ENCODE results near the gene PASK. TPM values are rescaled to one million over a fixed set of nuclear protein-coding genes. Genes with fewer than 3 reads are reported as not detected.

The PASK gene
- total RNA-seq, 5 donors from 2014 or later (not counting 1 experiment from before 2014, with no cell fraction given): 80.5 to 272 (median 167) TPM

- DNase-seq (peak in 3 of 35 experiments; percentile 1 to 16 (median 8)), ATAC-seq (replicated peaks in 1 of 4) (no peak)
- peaks cover 42 to 54% (median 49%) of the 10 kb centered on the region in 3 donors for H3K4me1 Mint-ChIP-seq
- ChIA-PET CTCF (interaction anchor here in 1 of 2 donors (0.6 to 2.1 kb wide), 4 partner anchors 55 to 93 kb away, joined by 3 to 31 read pairs (median 4); no protein-coding TSS in a partner anchor), POLR2A (no interaction called here)
- WGBS (ENCODE audit: insufficient coverage): 21% methylated on average over 25 of the region's 37 CpGs
- Histone ChIP-seq H3K9me3 (no peaks in the 10 kb centered on the region), H3K4me3 (ENCODE audit: control insufficient read depth in 1 of 2, extremely low read depth in 1 of 2, low read length in 1 of 2) (peak overlapping the region; percentile 86 to 92), H3K36me3 (ENCODE audit: control insufficient read depth in 2 of 2, extremely low read depth in 1 of 2, insufficient read depth in 1 of 2, low read length in 1 of 2) (peaks cover 0 to 21% of the 10 kb centered on the region in 2 donors), H3K4me1 (ENCODE audit: control insufficient read depth in 1 of 2, extremely low read depth in 1 of 2, insufficient read depth in 2 of 2, low read length in 2 of 2) (peaks cover 9 to 22% of the 10 kb centered on the region in 2 experiments), H3K27me3 (replicated peaks in 1 of 2; ENCODE audit: control insufficient read depth in 2 of 2, extremely low read depth in 1 of 2, insufficient read depth in 2 of 2, low read length in 1 of 2) (no peaks in the 10 kb centered on the region), H3K27ac (ENCODE audit: low read length) (no peak overlapping the region)
- H3K9me3 Mint-ChIP-seq: no peaks in the 10 kb centered on the region
- no peaks in the 10 kb centered on the region for H3K27me3 Mint-ChIP-seq
- H3K36me3 Mint-ChIP-seq: peaks cover 6% of the 10 kb centered on the region
- peak overlapping the region; percentile 97 to 100 (median 99) for H3K4me3 Mint-ChIP-seq
- peak overlapping the region; percentile 93 to 95 for H3K27ac Mint-ChIP-seq
These were observed 1.6 kb upstream of the PASK start for GRCh38 chr2:241150660-241151530.

- WGBS (ENCODE audit: insufficient coverage): 0% methylated on average over 73 of the region's 73 CpGs
- Mint-ChIP-seq H3K27ac (peak within 1 kb of the TSS; percentile 93 to 95), H3K27me3 (no peaks in the 10 kb centered on the region), H3K9me3 (no peaks in the 10 kb centered on the region), H3K4me3 (peak within 1 kb of the TSS; percentile 97 to 100 (median 99)), H3K36me3 (peaks cover 5% of the 10 kb centered on the region), H3K4me1 (peaks cover 42 to 52% (median 50%) of the 10 kb centered on the region in 3 donors)
- DNase-seq (peak; percentile 87 to 97 (median 95)), ATAC-seq (replicated peaks in 1 of 4) (peak; percentile 81 to 83 (median 82))
- peak within 1 kb of the TSS; percentile 86 to 92 for H3K4me3 ChIP-seq (ENCODE audit: control insufficient read depth in 1 of 2, extremely low read depth in 1 of 2, low read length in 1 of 2)
- ChIA-PET CTCF (interaction anchor here (0.6 to 2.1 kb wide), 11 partner anchors 26 to 636 kb away, joined by 3 to 31 read pairs (median 5); no protein-coding TSS in a partner anchor), POLR2A (interaction anchor here (0.5 to 1.0 kb wide), 6 partner anchors 18 to 146 kb away, joined by 3 to 4 read pairs (median 3); no protein-coding TSS in a partner anchor)
- H3K27ac ChIP-seq (ENCODE audit: low read length): peak within 1 kb of the TSS; percentile 44
- peaks cover 9 to 22% of the 10 kb centered on the region in 2 experiments for H3K4me1 ChIP-seq (ENCODE audit: control insufficient read depth in 1 of 2, extremely low read depth in 1 of 2, insufficient read depth in 2 of 2, low read length in 2 of 2)
- peaks cover 0 to 18% of the 10 kb centered on the region in 2 donors for H3K36me3 ChIP-seq (ENCODE audit: control insufficient read depth in 2 of 2, extremely low read depth in 1 of 2, insufficient read depth in 1 of 2, low read length in 1 of 2)
- H3K9me3 ChIP-seq: no peaks in the 10 kb centered on the region
- H3K27me3 ChIP-seq (replicated peaks in 1 of 2; ENCODE audit: control insufficient read depth in 2 of 2, extremely low read depth in 1 of 2, insufficient read depth in 2 of 2, low read length in 1 of 2): no peaks in the 10 kb centered on the region
These were observed 820 bp upstream of the PASK start, which contains the start of gene PPP1R7 for GRCh38 chr2:241149925-241150659. PPP1R7 (plus strand) TSS chr2:241150467; CDS start chr2:241150496, 29 bp downstream.

- Histone ChIP-seq H3K27ac (ENCODE audit: low read length) (peak overlapping the region; percentile 44), H3K4me3 (ENCODE audit: control insufficient read depth in 1 of 2, extremely low read depth in 1 of 2, low read length in 1 of 2) (peak overlapping the region; percentile 86 to 92), H3K9me3 (no peaks in the 10 kb centered on the region), H3K27me3 (replicated peaks in 1 of 2; ENCODE audit: control insufficient read depth in 2 of 2, extremely low read depth in 1 of 2, insufficient read depth in 2 of 2, low read length in 1 of 2) (no peaks in the 10 kb centered on the region), H3K4me1 (ENCODE audit: control insufficient read depth in 1 of 2, extremely low read depth in 1 of 2, insufficient read depth in 2 of 2, low read length in 2 of 2) (peaks cover 9 to 22% of the 10 kb centered on the region in 2 experiments), H3K36me3 (ENCODE audit: control insufficient read depth in 2 of 2, extremely low read depth in 1 of 2, insufficient read depth in 1 of 2, low read length in 1 of 2) (peaks cover 0 to 13% of the 10 kb centered on the region in 2 donors)
- Mint-ChIP-seq H3K27me3 (no peaks in the 10 kb centered on the region), H3K9me3 (no peaks in the 10 kb centered on the region), H3K4me1 (peaks cover 42 to 54% (median 51%) of the 10 kb centered on the region in 3 donors), H3K36me3 (peaks cover 5% of the 10 kb centered on the region), H3K4me3 (peak overlapping the region; percentile 97 to 100 (median 99)), H3K27ac (peak overlapping the region; percentile 84 to 85)
- ATAC-seq (replicated peaks in 1 of 4) (no peak), DNase-seq (no peak)
- under 1% methylated on average over 23 of the region's 23 CpGs for WGBS (ENCODE audit: insufficient coverage)
- POLR2A ChIA-PET: interaction anchor here (0.5 to 1.0 kb wide), 6 partner anchors 18 to 147 kb away, joined by 3 to 4 read pairs (median 3); no protein-coding TSS in a partner anchor
- CTCF ChIA-PET: interaction anchor here (0.6 to 2.1 kb wide), 8 partner anchors 26 to 636 kb away, joined by 3 to 31 read pairs (median 5); no protein-coding TSS in a partner anchor
These were observed 328 bp upstream of the PASK start for GRCh38 chr2:241149675-241149924.

GRCh38 chr2:241148239-241148638 is 1.0 kb downstream of the PASK start:
- Histone ChIP-seq H3K27ac (ENCODE audit: low read length) (no peak overlapping the region), H3K27me3 (replicated peaks in 1 of 2; ENCODE audit: control insufficient read depth in 2 of 2, extremely low read depth in 1 of 2, insufficient read depth in 2 of 2, low read length in 1 of 2) (no peaks in the 10 kb centered on the region), H3K36me3 (ENCODE audit: control insufficient read depth in 2 of 2, extremely low read depth in 1 of 2, insufficient read depth in 1 of 2, low read length in 1 of 2) (peaks cover 5 to 7% of the 10 kb centered on the region in 2 donors), H3K9me3 (no peaks in the 10 kb centered on the region), H3K4me1 (ENCODE audit: control insufficient read depth in 1 of 2, extremely low read depth in 1 of 2, insufficient read depth in 2 of 2, low read length in 2 of 2) (peaks cover 9 to 22% of the 10 kb centered on the region in 2 experiments), H3K4me3 (ENCODE audit: control insufficient read depth in 1 of 2, extremely low read depth in 1 of 2, low read length in 1 of 2) (peak overlapping the region in 1 of 2 donors; percentile 86)
- ChIA-PET CTCF (interaction anchor here in 1 of 2 donors (1.7 kb wide), 1 partner anchor 634 kb away, joined by 5 read pairs; no protein-coding TSS in a partner anchor), POLR2A (interaction anchor here in 1 of 2 donors (0.6 kb wide), 1 partner anchor 475 kb away, joined by 5 read pairs; no protein-coding TSS in a partner anchor)
- Mint-ChIP-seq H3K27me3 (no peaks in the 10 kb centered on the region), H3K9me3 (no peaks in the 10 kb centered on the region), H3K4me3 (peak overlapping the region; percentile 86 to 100 (median 95)), H3K36me3 (peaks cover 5% of the 10 kb centered on the region), H3K27ac (peak overlapping the region; percentile 60 to 64), H3K4me1 (peaks cover 38 to 54% (median 46%) of the 10 kb centered on the region in 3 donors)
- DNase-seq (no peak), ATAC-seq (replicated peaks in 1 of 4) (no peak)
- WGBS (ENCODE audit: insufficient coverage): 87% methylated on average over 3 of the region's 4 CpGs

GRCh38 chr2:241147336-241147735 is 1.9 kb downstream of the PASK start:
- no peaks in the 10 kb centered on the region for H3K9me3 ChIP-seq
- Mint-ChIP-seq H3K4me3 (peak overlapping the region in 2 of 3 donors; percentile 95 to 100), H3K36me3 (peaks cover 6% of the 10 kb centered on the region), H3K9me3 (no peaks in the 10 kb centered on the region), H3K27ac (no peak overlapping the region), H3K27me3 (no peaks in the 10 kb centered on the region), H3K4me1 (peaks cover 34 to 54% (median 41%) of the 10 kb centered on the region in 3 donors)
- no peak overlapping the region for H3K4me3 ChIP-seq (ENCODE audit: control insufficient read depth in 1 of 2, extremely low read depth in 1 of 2, low read length in 1 of 2)
- ChIA-PET CTCF (interaction anchor here in 1 of 2 donors (0.6 to 1.2 kb wide), 2 partner anchors 52 to 438 kb away, joined by 3 read pairs; no protein-coding TSS in a partner anchor), POLR2A (no interaction called here)
- H3K27ac ChIP-seq (ENCODE audit: low read length): no peak overlapping the region
- no CpG with 5 or more reads among the region's 3 CpGs for WGBS (ENCODE audit: insufficient coverage)
- peaks cover 9 to 22% of the 10 kb centered on the region in 2 experiments for H3K4me1 ChIP-seq (ENCODE audit: control insufficient read depth in 1 of 2, extremely low read depth in 1 of 2, insufficient read depth in 2 of 2, low read length in 2 of 2)
- DNase-seq (no peak), ATAC-seq (replicated peaks in 1 of 4) (no peak)
- H3K27me3 ChIP-seq (replicated peaks in 1 of 2; ENCODE audit: control insufficient read depth in 2 of 2, extremely low read depth in 1 of 2, insufficient read depth in 2 of 2, low read length in 1 of 2): no peaks in the 10 kb centered on the region
- peaks cover 6 to 7% of the 10 kb centered on the region in 2 donors for H3K36me3 ChIP-seq (ENCODE audit: control insufficient read depth in 2 of 2, extremely low read depth in 1 of 2, insufficient read depth in 1 of 2, low read length in 1 of 2)

Data from T-cell (primary cell).